Lower leg skin (tissue), 3 donors: ENCODE results near the gene CGA.

Source experiments
- CTCF ChIP-seq, 3 donors: fragments of 450-650 bp; IDR thresholded peaks; one replicate each; pipeline ENCODE4 v1.5.1; 2016; ENCODE audit warnings: antibody characterized with exemption in 3 of 3, mild to moderate bottlenecking in 3 of 3, moderate library complexity in 2 of 3
- POLR2A ChIP-seq, 2 donors: fragments of 450-650 bp; IDR thresholded peaks; one replicate each; pipeline ENCODE4 v1.6.1; 2016 to 2017; ENCODE audit warnings: antibody characterized with exemption in 2 of 2, mild to moderate bottlenecking in 1 of 2, moderate library complexity in 1 of 2

- TF ChIP-seq POLR2A (IDR thresholded peaks at IDR 0.05) (no peak), CTCF (IDR thresholded peaks at IDR 0.05) (no peak)
Observed at GRCh38 chr6:87089135-87089534, 5.8 kb downstream of the CGA start.
